A549 (cell line): ENCODE data around the gene KCNJ9. TPM values are rescaled to one million over a fixed set of nuclear protein-coding genes. Genes with fewer than 3 reads are reported as not detected.

Experiments
- ATAC-seq, 2 experiments: fragments of 200-7000 bp in 1 of 2; fragments of >200 bp in 1 of 2; cut with Nextera tagmentation in 1 of 2; cut with Tn5 transposase in 1 of 2; 3 replicates each; pipeline versions ENCODE4 v1.8.0 to v1.9.1; 2018 to 2020; ENCODE audit warnings: mild to moderate bottlenecking in 1 of 2, moderate library complexity in 1 of 2
- CTCF ChIA-PET: fragments of 300-600 bp; sonication (Branson Sonifier 250); formaldehyde crosslinking; extraction: SDS; loops from one replicate; lab custom pipeline; 2021; ENCODE audit warnings: antibody characterized with exemption, inconsistent platforms; lab: Yijun Ruan, JAX
- POLR2A ChIA-PET: fragments of 350-600 bp; formaldehyde crosslinking; extraction: SDS; loops from one replicate; lab custom pipeline; 2021; ENCODE audit warnings: antibody characterized with exemption, inconsistent platforms; lab: Yijun Ruan, JAX
- DNase-seq, 2 experiments: peaks; one replicate each; pipeline versions ENCODE4 v3.0.0 to v3.0.0-alpha.2; 2011 to 2016; ENCODE audit warnings: low read depth in 1 of 2, low spot score in 1 of 2
- FAIRE-seq: peaks from 2 replicates; lab custom pipeline; 2011; peaks lifted over from hg19 to GRCh38; lab: Jason Lieb, UNC
- H3K27ac ChIP-seq, 2 experiments: fragments of >200 bp; sonication (Bioruptor Twin); formaldehyde crosslinking; 3 replicates each; pipeline ENCODE4 v1.5.1; 2016 to 2017
- H3K4me1 ChIP-seq: fragments of >200 bp; sonication (Bioruptor Twin); formaldehyde crosslinking; 3 replicates; pipeline ENCODE4 v1.6.1; 2016
- H3K4me2 ChIP-seq: fragments of >200 bp; sonication (Bioruptor Twin); formaldehyde crosslinking; 3 replicates; pipeline ENCODE4 v1.6.1; 2016
- H3K4me3 ChIP-seq: fragments of >200 bp; sonication (Bioruptor Twin); formaldehyde crosslinking; 3 replicates; pipeline ENCODE4 v1.5.1; 2016
- H3K9me3 ChIP-seq: fragments of >200 bp; sonication (Bioruptor Twin); formaldehyde crosslinking; 3 replicates; pipeline ENCODE4 v1.6.1; 2016
- CHD2 ChIP-seq: fragments of 150-350 bp; IDR thresholded peaks from 2 replicates; pipeline ENCODE4 v1.6.1; 2014; ENCODE audit warnings: low read length; ENCODE audit not compliant: partially characterized antibody
- EHF ChIP-seq: fragments of 250-450 bp; sonication (Bioruptor Pico); IDR thresholded peaks from 2 replicates; pipeline ENCODE4 v1.5.0; 2020; ENCODE audit warnings: mild to moderate bottlenecking
- EHMT2 ChIP-seq: fragments of 200-600 bp; sonication (generic); IDR thresholded peaks from 2 replicates; pipeline ENCODE4 v1.6.1; 2016; ENCODE audit warnings: antibody characterized with exemption, low read depth, mild to moderate bottlenecking, moderate library complexity
- ESRRA ChIP-seq: fragments of 150-350 bp; IDR thresholded peaks from 2 replicates; pipeline ENCODE4 v1.6.1; 2014; ENCODE audit warnings: mild to moderate bottlenecking, low read length, borderline replicate concordance
- FOSB ChIP-seq: fragments of 250-450 bp; sonication (Bioruptor Pico); IDR thresholded peaks from 2 replicates; pipeline ENCODE4 v1.5.0; 2020; ENCODE audit warnings: mild to moderate bottlenecking, moderate library complexity
- FOSL2 ChIP-seq, 2 experiments: fragments of 450-650 bp in 1 of 2; fragments of >200 bp in 1 of 2; sonication (Bioruptor Twin) in 1 of 2; formaldehyde crosslinking; IDR thresholded peaks; 2 replicates each; pipeline versions ENCODE4 v1.5.0 to v1.6.1; 2016 to 2020; ENCODE audit warnings: mild to moderate bottlenecking in 1 of 2, moderate library complexity in 1 of 2
- FOXS1 ChIP-seq: fragments of 250-450 bp; sonication (Bioruptor Pico); IDR thresholded peaks from 2 replicates; pipeline ENCODE4 v1.5.0; 2020; ENCODE audit warnings: mild to moderate bottlenecking, moderate library complexity
- HDAC2 ChIP-seq: fragments of 200-600 bp; sonication (generic); IDR thresholded peaks from 2 replicates; pipeline ENCODE4 v1.6.1; 2016
- KDM1A ChIP-seq: fragments of 200-600 bp; sonication (generic); IDR thresholded peaks from 2 replicates; pipeline ENCODE4 v1.6.1; 2016; ENCODE audit warnings: low read depth, mild to moderate bottlenecking
- MAFK ChIP-seq: fragments of 450-650 bp; IDR thresholded peaks from 2 replicates; pipeline ENCODE4 v1.6.1; 2014; ENCODE audit not compliant: partially characterized antibody
- NFE2L2 ChIP-seq: fragments of 150-350 bp; conservative IDR thresholded peaks from 2 replicates; pipeline ENCODE4 v1.6.1; 2014; ENCODE audit warnings: low read length
- NPAS2 ChIP-seq: fragments of 250-450 bp; sonication (Bioruptor Pico); IDR thresholded peaks from 2 replicates; pipeline ENCODE4 v1.8.0; 2022; ENCODE audit warnings: mild to moderate bottlenecking, moderate library complexity, borderline replicate concordance
- NR3C1 ChIP-seq: fragments of >200 bp; sonication (Bioruptor Twin); formaldehyde crosslinking; IDR thresholded peaks from 3 replicates; pipeline ENCODE4 v1.6.1; 2017
- PHF8 ChIP-seq: fragments of 200-600 bp; sonication (generic); IDR thresholded peaks from 2 replicates; pipeline ENCODE4 v1.6.1; 2016; ENCODE audit warnings: low read depth, mild to moderate bottlenecking, antibody characterized with exemption, moderate library complexity, borderline replicate concordance
- RAD21 ChIP-seq, 2 experiments: fragments of >200 bp in 1 of 2; sonication (Bioruptor Twin) in 1 of 2; formaldehyde crosslinking in 1 of 2; IDR thresholded peaks in 1 of 2; conservative IDR thresholded peaks in 1 of 2; 2 replicates in 1 of 2; 3 replicates in 1 of 2; pipeline ENCODE4 v1.6.1; 2012 to 2018; ENCODE audit warnings: inconsistent platforms in 1 of 2
- RFX5 ChIP-seq: fragments of 450-650 bp; IDR thresholded peaks from 2 replicates; pipeline ENCODE4 v1.7.1; 2014; ENCODE audit warnings: antibody characterized with exemption, mild to moderate bottlenecking, moderate library complexity
- SMC3 ChIP-seq: fragments of >200 bp; sonication (Bioruptor Twin); formaldehyde crosslinking; IDR thresholded peaks from 3 replicates; pipeline ENCODE4 v1.6.1; 2018; ENCODE audit warnings: inconsistent platforms
- SREBF2 ChIP-seq: fragments of 450-650 bp; IDR thresholded peaks from 2 replicates; pipeline ENCODE4 v1.6.1; 2014; ENCODE audit warnings: mild to moderate bottlenecking, moderate library complexity
- TFCP2L1 ChIP-seq: fragments of 250-450 bp; sonication (Bioruptor Pico); IDR thresholded peaks from 2 replicates; pipeline ENCODE4 v1.5.0; 2021; ENCODE audit warnings: mild to moderate bottlenecking
- ZC3H11A ChIP-seq: fragments of 450-650 bp; IDR thresholded peaks from 2 replicates; pipeline ENCODE4 v1.6.1; 2014; ENCODE audit warnings: antibody characterized with exemption, mild to moderate bottlenecking
- ZFP36 ChIP-seq: fragments of 450-650 bp; IDR thresholded peaks from 2 replicates; pipeline ENCODE4 v1.6.1; 2014; ENCODE audit warnings: borderline replicate concordance; ENCODE audit not compliant: partially characterized antibody
- WGBS: methylation state at CpG from one replicate; pipeline ENCODE4 v1.1.6; 2017; ENCODE audit errors: missing lambda C conversion rate; 5-methylcytosine and 5-hydroxymethylcytosine counted together
- polyA plus RNA-seq, 4 experiments: library from polyadenylated mRNA; depleted of rRNA in 3 of 4; stranded (reverse); fragments of >200 nt; fragmentation: RNase III in 1 of 4; extraction: RNeasy Plus Mini Kit Qiagen cat#74134 plus additional on column Dnase treatment in 1 of 4; gene quantifications; 2 replicates in 3 of 4; 3 replicates in 1 of 4; pipeline ENCODE4 v1.2.3, GENCODE V29; 2011 to 2017
- TF ChIP-seq, protein P1 (sequence below): IDR thresholded peaks from 2 replicates; pipeline ENCODE4 v1.6.1; 2012
- TF ChIP-seq, protein P2 (sequence below): fragments of 450-650 bp; IDR thresholded peaks from 2 replicates; pipeline ENCODE4 v1.6.1; 2014; ENCODE audit warnings: antibody characterized with exemption
- TF ChIP-seq, protein P3 (sequence below): fragments of 250-450 bp; sonication (Bioruptor Pico); IDR thresholded peaks from 2 replicates; pipeline ENCODE4 v1.5.0; 2021; ENCODE audit warnings: mild to moderate bottlenecking, moderate library complexity, borderline replicate concordance
- TF ChIP-seq, protein P4 (sequence below): fragments of 150-350 bp; IDR thresholded peaks from 2 replicates; pipeline ENCODE4 v1.6.1; 2014; ENCODE audit warnings: low read depth, mild to moderate bottlenecking, low read length
- TF ChIP-seq, protein P5 (sequence below): fragments of >200 bp; sonication (Bioruptor Twin); formaldehyde crosslinking; IDR thresholded peaks from 2 replicates; pipeline ENCODE4 v1.6.1; 2016
- TF ChIP-seq, protein P6 (sequence below): fragments of >200 bp; sonication (Bioruptor Twin); formaldehyde crosslinking; IDR thresholded peaks from 3 replicates; pipeline ENCODE4 v1.5.1; 2016
- TF ChIP-seq, protein P7 (sequence below): IDR thresholded peaks from 2 replicates; pipeline ENCODE4 v1.6.1; 2012

KCNJ9 gene
- polyA plus RNA-seq, 2 of the 4 experiments (the other 2 are of a cell fraction) = not detected

DNA sequence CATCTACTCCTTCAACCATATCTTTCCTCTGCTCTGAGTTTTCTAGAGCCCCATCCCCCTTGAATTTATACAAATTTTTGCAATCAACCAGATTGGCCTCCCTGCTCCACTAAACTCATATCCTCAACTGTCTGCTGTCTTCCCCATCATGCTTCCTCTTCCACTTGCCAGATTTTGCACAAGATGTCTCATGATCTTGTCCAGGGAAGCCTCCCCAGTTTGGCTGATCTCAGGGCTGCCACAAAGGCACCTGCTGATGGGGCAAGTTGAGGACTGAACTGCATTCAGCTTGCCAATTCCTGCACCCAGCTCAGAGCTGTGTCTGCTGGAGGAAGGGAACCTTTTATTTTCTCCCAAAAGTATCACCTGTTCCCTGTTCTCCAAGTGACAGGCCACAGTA, 3.9 kb upstream of the KCNJ9 start:
- no peaks in the 10 kb centered on the region for H3K9me3 ChIP-seq
- FAIRE-seq = no peak
- H3K4me2 ChIP-seq = no peak overlapping the region
- ChIA-PET CTCF (interaction anchor here (0.7 to 30.0 kb wide), 12 partner anchors 6 to 945 kb away, joined by 3 to 409 read pairs (median 7); partner anchors contain the start of genes KCNJ10 and KCNJ9), POLR2A (no interaction called here)
- no peak for ATAC-seq
- TF ChIP-seq, protein P1, sequence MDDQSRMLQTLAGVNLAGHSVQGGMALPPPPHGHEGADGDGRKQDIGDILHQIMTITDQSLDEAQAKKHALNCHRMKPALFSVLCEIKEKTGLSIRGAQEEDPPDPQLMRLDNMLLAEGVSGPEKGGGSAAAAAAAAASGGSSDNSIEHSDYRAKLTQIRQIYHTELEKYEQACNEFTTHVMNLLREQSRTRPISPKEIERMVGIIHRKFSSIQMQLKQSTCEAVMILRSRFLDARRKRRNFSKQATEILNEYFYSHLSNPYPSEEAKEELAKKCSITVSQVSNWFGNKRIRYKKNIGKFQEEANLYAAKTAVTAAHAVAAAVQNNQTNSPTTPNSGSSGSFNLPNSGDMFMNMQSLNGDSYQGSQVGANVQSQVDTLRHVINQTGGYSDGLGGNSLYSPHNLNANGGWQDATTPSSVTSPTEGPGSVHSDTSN = no peak
- TF ChIP-seq NR3C1 (no peak), ZFP36 (no peak), ZC3H11A (no peak), RFX5 (no peak), FOSL2 (IDR thresholded peaks at IDR 0.05) (no peak), FOSL2 (CRISPR knock-in tag; IDR thresholded peaks at IDR 0.05) (no peak), RAD21 (conservative IDR thresholded peaks at IDR 0.05 in 1 of 2, IDR thresholded peaks at IDR 0.05 in 1 of 2) (no peak), FOSB (CRISPR knock-in tag) (no peak), SMC3 (no peak), NPAS2 (no peak), ESRRA (no peak), CHD2 (no peak), SREBF2 (no peak)
- TF ChIP-seq, protein P2, sequence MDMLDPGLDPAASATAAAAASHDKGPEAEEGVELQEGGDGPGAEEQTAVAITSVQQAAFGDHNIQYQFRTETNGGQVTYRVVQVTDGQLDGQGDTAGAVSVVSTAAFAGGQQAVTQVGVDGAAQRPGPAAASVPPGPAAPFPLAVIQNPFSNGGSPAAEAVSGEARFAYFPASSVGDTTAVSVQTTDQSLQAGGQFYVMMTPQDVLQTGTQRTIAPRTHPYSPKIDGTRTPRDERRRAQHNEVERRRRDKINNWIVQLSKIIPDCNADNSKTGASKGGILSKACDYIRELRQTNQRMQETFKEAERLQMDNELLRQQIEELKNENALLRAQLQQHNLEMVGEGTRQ = no peak
- TF ChIP-seq, protein P3, sequence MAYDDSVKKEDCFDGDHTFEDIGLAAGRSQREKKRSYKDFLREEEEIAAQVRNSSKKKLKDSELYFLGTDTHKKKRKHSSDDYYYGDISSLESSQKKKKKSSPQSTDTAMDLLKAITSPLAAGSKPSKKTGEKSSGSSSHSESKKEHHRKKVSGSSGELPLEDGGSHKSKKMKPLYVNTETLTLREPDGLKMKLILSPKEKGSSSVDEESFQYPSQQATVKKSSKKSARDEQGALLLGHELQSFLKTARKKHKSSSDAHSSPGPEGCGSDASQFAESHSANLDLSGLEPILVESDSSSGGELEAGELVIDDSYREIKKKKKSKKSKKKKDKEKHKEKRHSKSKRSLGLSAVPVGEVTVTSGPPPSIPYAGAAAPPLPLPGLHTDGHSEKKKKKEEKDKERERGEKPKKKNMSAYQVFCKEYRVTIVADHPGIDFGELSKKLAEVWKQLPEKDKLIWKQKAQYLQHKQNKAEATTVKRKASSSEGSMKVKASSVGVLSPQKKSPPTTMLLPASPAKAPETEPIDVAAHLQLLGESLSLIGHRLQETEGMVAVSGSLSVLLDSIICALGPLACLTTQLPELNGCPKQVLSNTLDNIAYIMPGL (CRISPR knock-in tag) = no peak
- TF ChIP-seq, protein P4, sequence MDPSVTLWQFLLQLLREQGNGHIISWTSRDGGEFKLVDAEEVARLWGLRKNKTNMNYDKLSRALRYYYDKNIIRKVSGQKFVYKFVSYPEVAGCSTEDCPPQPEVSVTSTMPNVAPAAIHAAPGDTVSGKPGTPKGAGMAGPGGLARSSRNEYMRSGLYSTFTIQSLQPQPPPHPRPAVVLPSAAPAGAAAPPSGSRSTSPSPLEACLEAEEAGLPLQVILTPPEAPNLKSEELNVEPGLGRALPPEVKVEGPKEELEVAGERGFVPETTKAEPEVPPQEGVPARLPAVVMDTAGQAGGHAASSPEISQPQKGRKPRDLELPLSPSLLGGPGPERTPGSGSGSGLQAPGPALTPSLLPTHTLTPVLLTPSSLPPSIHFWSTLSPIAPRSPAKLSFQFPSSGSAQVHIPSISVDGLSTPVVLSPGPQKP = no peak
- TF ChIP-seq, protein P5, sequence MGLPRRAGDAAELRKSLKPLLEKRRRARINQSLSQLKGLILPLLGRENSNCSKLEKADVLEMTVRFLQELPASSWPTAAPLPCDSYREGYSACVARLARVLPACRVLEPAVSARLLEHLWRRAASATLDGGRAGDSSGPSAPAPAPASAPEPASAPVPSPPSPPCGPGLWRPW = no peak
- no peak overlapping the region for H3K27ac ChIP-seq
- no peaks in the 10 kb centered on the region for H3K4me1 ChIP-seq
- DNase-seq = no peak
- H3K4me3 ChIP-seq = no peak overlapping the region

DNA sequence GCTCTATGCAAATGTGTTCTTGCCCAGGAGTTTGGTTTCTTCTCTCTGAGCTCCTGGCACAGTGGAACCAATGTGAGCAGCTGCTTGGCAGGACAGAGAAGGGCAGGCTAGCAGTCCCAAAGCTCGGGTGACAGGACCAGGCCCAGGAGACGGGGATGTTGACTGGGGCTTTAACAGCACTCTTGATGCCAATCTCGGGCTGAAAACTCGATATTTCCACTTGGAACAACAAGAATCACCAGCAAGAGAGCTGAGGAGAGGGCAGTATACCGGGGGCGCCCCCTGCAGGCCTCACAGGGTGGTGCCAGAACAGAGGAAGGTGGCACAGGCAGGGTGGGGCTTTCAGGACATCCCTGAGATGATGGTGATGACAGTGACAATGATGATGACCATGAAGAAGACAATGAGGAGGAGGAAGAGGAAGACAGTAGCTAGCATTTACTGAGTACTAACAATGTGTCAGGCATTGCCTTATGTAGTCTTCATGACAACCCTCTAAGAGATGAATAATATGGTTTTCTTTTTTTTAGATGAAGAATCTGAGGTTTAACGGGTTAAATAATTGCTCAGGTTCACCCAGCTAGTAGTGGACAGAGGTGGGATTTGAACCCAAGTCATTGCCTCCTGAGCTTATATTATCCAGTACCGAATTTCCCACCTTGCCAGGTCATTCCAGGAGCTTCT, 2.7 kb upstream of the KCNJ9 start:
- H3K4me3 ChIP-seq = no peak overlapping the region
- WGBS = 3% methylated on average over 8 of the region's 8 CpGs
- H3K4me1 ChIP-seq = no peaks in the 10 kb centered on the region
- no peaks in the 10 kb centered on the region for H3K9me3 ChIP-seq
- ChIA-PET POLR2A (no interaction called here), CTCF (interaction anchor here (0.6 to 30.0 kb wide), 18 partner anchors 5 to 946 kb away, joined by 3 to 409 read pairs (median 4); partner anchors contain the start of genes KCNJ10, KCNJ9 and PIGM)
- ATAC-seq (peak; percentile 51 to 88; a peak in 4 of 6 replicates), FAIRE-seq (no peak), DNase-seq (peak; percentile 42 to 51)
- H3K27ac ChIP-seq = no peak overlapping the region
- no peak overlapping the region for H3K4me2 ChIP-seq
- TF ChIP-seq CHD2 (no peak), KDM1A (no peak), SMC3 (peak; percentile 37; the same call in 1 of the 3 replicates), FOXS1 (no peak), MAFK (no peak), EHF (CRISPR knock-in tag) (no peak), HDAC2 (no peak), PHF8 (no peak), NFE2L2 (no peak), EHMT2 (no peak), TFCP2L1 (CRISPR knock-in tag) (no peak)
- TF ChIP-seq, protein P3 (CRISPR knock-in tag) = no peak
- TF ChIP-seq, protein P6, sequence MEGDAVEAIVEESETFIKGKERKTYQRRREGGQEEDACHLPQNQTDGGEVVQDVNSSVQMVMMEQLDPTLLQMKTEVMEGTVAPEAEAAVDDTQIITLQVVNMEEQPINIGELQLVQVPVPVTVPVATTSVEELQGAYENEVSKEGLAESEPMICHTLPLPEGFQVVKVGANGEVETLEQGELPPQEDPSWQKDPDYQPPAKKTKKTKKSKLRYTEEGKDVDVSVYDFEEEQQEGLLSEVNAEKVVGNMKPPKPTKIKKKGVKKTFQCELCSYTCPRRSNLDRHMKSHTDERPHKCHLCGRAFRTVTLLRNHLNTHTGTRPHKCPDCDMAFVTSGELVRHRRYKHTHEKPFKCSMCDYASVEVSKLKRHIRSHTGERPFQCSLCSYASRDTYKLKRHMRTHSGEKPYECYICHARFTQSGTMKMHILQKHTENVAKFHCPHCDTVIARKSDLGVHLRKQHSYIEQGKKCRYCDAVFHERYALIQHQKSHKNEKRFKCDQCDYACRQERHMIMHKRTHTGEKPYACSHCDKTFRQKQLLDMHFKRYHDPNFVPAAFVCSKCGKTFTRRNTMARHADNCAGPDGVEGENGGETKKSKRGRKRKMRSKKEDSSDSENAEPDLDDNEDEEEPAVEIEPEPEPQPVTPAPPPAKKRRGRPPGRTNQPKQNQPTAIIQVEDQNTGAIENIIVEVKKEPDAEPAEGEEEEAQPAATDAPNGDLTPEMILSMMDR = peak; percentile 54
- TF ChIP-seq, protein P7, sequence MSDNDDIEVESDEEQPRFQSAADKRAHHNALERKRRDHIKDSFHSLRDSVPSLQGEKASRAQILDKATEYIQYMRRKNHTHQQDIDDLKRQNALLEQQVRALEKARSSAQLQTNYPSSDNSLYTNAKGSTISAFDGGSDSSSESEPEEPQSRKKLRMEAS = no peak
